GM12873 (cell line): ENCODE results near the gene MUC5B.
A peak's percentile ranks its signal among the peaks of the same experiment; 100 is the strongest.

Experiments
- CTCF ChIP-seq: IDR thresholded peaks from 2 replicates; pipeline ENCODE4 v1.5.1; 2012; ENCODE audit warnings: low read depth, mild to moderate bottlenecking, moderate library complexity, low read length, control low read depth; ENCODE audit not compliant: insufficient read depth; ENCODE audit errors: missing control alignments

The MUC5B gene

GRCh38 chr11:1310772-1311468 is 88.1 kb downstream of the MUC5B start:
- TF ChIP-seq CTCF, result peak; percentile 7
